Frontal cortex (tissue), 4 donors: ENCODE measurements around the gene TPSD1. TPM values are rescaled to one million over a fixed set of nuclear protein-coding genes. Genes with fewer than 3 reads are reported as not detected.

Experiments used
- DNase-seq, 2 donors: peaks; one replicate each; pipeline ENCODE4 v3.0.0; 2012; ENCODE audit warnings: low spot score in 2 of 2
- FAIRE-seq: peaks from 2 replicates; lab custom pipeline; 2012; peaks lifted over from hg19 to GRCh38; lab: Jason Lieb, UNC
- total RNA-seq: library from RNA; depleted of rRNA; stranded (reverse); fragments of >200 nt; gene quantifications from one replicate; pipeline ENCODE4 v1.2.3, GENCODE V29; 2014
- donor health status: control.
- donor health status: control.
- donor health status: control.

The TPSD1 gene
- total RNA-seq, 1 donor from 2014 or later: not detected

- FAIRE-seq (no peak), DNase-seq (no peak)
Measured at GRCh38 chr16:1277617-1278282, 21.9 kb downstream of the TPSD1 start.

GRCh38 chr16:1278477-1278876 lies 22.6 kb downstream of the TPSD1 start:
- FAIRE-seq: no peak
- no peak for DNase-seq

GRCh38 chr16:1279081-1279944 lies 23.4 kb downstream of the TPSD1 start:
- FAIRE-seq: no peak
- DNase-seq: no peak

- DNase-seq (no peak), FAIRE-seq (no peak)
Measured at GRCh38 chr16:1279945-1280589, 24.2 kb downstream of the TPSD1 start.

- DNase-seq (no peak), FAIRE-seq (no peak)
Measured at GRCh38 chr16:1280783-1281182, 24.9 kb downstream of the TPSD1 start.

GRCh38 chr16:1281517-1281916 lies 25.6 kb downstream of the TPSD1 start:
- no peak for DNase-seq
- no peak for FAIRE-seq

- no peak for DNase-seq
Measured at GRCh38 chr16:1282324-1282973, 26.6 kb downstream of the TPSD1 start.

GRCh38 chr16:1283296-1283695 lies 27.4 kb downstream of the TPSD1 start:
- DNase-seq: no peak
- FAIRE-seq: no peak

More at GRCh38 chr16:1282324-1282973, 26.6 kb downstream of the TPSD1 start:
- no peak for FAIRE-seq

GRCh38 chr16:1283996-1284616 lies 28.2 kb downstream of the TPSD1 start:
- FAIRE-seq (no peak), DNase-seq (no peak)

GRCh38 chr16:1285669-1286512 lies 30.0 kb downstream of the TPSD1 start:
- FAIRE-seq: no peak
- DNase-seq: no peak

- DNase-seq (no peak), FAIRE-seq (no peak)
Measured at GRCh38 chr16:1286513-1287094, 30.7 kb downstream of the TPSD1 start.

- no peak for FAIRE-seq
- DNase-seq: no peak
Measured at GRCh38 chr16:1287982-1288670, 32.3 kb downstream of the TPSD1 start.

- DNase-seq: no peak
- no peak for FAIRE-seq
Measured at GRCh38 chr16:1288813-1289476, 33.1 kb downstream of the TPSD1 start.

GRCh38 chr16:1289477-1289866 lies 33.6 kb downstream of the TPSD1 start:
- no peak for DNase-seq

GRCh38 chr16:1290063-1290501 lies 34.2 kb downstream of the TPSD1 start:
- no peak for FAIRE-seq
- DNase-seq: no peak

More at GRCh38 chr16:1289477-1289866, 33.6 kb downstream of the TPSD1 start:
- no peak for FAIRE-seq

- no peak for FAIRE-seq
Measured at GRCh38 chr16:1290860-1291575, 35.1 kb downstream of the TPSD1 start.

GRCh38 chr16:1291576-1291974 lies 35.7 kb downstream of the TPSD1 start:
- FAIRE-seq (no peak), DNase-seq (no peak)

More at GRCh38 chr16:1290860-1291575, 35.1 kb downstream of the TPSD1 start:
- no peak for DNase-seq
